Measurements from ENCODE around the gene MAMLD1. TPM values are rescaled to one million over a fixed set of nuclear protein-coding genes. Genes with fewer than 3 reads are reported as not detected.

Gene MAMLD1
- total and polyA plus RNA-seq, 5 donors from 2014 or later: 0.14 to 1.7 (median 0.45) TPM

GRCh38 chrX:150495496-150495895 is 132.4 kb downstream of the MAMLD1 start:
- no peak overlapping the region for H3K27ac Mint-ChIP-seq
- H3K27me3 Mint-ChIP-seq: peaks cover 6% of the 10 kb centered on the region
- DNase-seq (no peak), ATAC-seq (ENCODE audit: low read depth in 2 of 2) (no peak)
- Histone ChIP-seq H3K27me3 (ENCODE audit: control insufficient read depth, insufficient read depth, low read length) (peaks cover 6% of the 10 kb centered on the region), H3K4me3 (ENCODE audit: low read depth, low read length) (no peak overlapping the region), H3K27ac (ENCODE audit: insufficient read depth, low read length, poor library complexity, severe bottlenecking) (no peak overlapping the region), H3K9me3 (ENCODE audit: control insufficient read depth in 2 of 2, low read length in 2 of 2) (no peaks in the 10 kb centered on the region), H3K4me1 (ENCODE audit: control insufficient read depth, insufficient read depth, low read length, poor library complexity, severe bottlenecking) (no peaks in the 10 kb centered on the region), H3K36me3 (ENCODE audit: control insufficient read depth, insufficient read depth, low read length) (no peaks in the 10 kb centered on the region)
- H3K9me3 Mint-ChIP-seq: peaks cover 0 to 4% (median 0%) of the 10 kb centered on the region in 7 donors
- no peak overlapping the region for H3K4me3 Mint-ChIP-seq
- no peaks in the 10 kb centered on the region for H3K4me1 Mint-ChIP-seq
- no peaks in the 10 kb centered on the region for H3K36me3 Mint-ChIP-seq

- H3K4me1 Mint-ChIP-seq: no peaks in the 10 kb centered on the region
- no peak overlapping the region for H3K4me3 Mint-ChIP-seq
- no peak for ATAC-seq (ENCODE audit: low read depth in 2 of 2)
- no peaks in the 10 kb centered on the region for H3K9me3 ChIP-seq (ENCODE audit: control insufficient read depth in 2 of 2, low read length in 2 of 2)
- no peaks in the 10 kb centered on the region for H3K36me3 ChIP-seq (ENCODE audit: control insufficient read depth, insufficient read depth, low read length)
- H3K9me3 Mint-ChIP-seq: peaks cover 0 to 2% (median 0%) of the 10 kb centered on the region in 7 donors
- no peaks in the 10 kb centered on the region for H3K36me3 Mint-ChIP-seq
- H3K27ac ChIP-seq (ENCODE audit: insufficient read depth, low read length, poor library complexity, severe bottlenecking): no peak overlapping the region
- peaks cover 6% of the 10 kb centered on the region for H3K27me3 ChIP-seq (ENCODE audit: control insufficient read depth, insufficient read depth, low read length)
- H3K27me3 Mint-ChIP-seq: peaks cover 10% of the 10 kb centered on the region
- no peak overlapping the region for H3K27ac Mint-ChIP-seq
- no peaks in the 10 kb centered on the region for H3K4me1 ChIP-seq (ENCODE audit: control insufficient read depth, insufficient read depth, low read length, poor library complexity, severe bottlenecking)
- DNase-seq: no peak
- no peak overlapping the region for H3K4me3 ChIP-seq (ENCODE audit: low read depth, low read length)
Measured at GRCh38 chrX:150499240-150499639, 136.1 kb downstream of the MAMLD1 start.

- no peaks in the 10 kb centered on the region for H3K4me1 ChIP-seq (ENCODE audit: control insufficient read depth, insufficient read depth, low read length, poor library complexity, severe bottlenecking)
- peaks cover 0 to 2% (median 0%) of the 10 kb centered on the region in 4 donors for H3K4me1 Mint-ChIP-seq
- ATAC-seq (ENCODE audit: low read depth in 2 of 2): no peak
Measured at GRCh38 chrX:150502091-150502490, 139.0 kb downstream of the MAMLD1 start.

GRCh38 chrX:150502979-150503897 is 140.1 kb downstream of the MAMLD1 start:
- no peaks in the 10 kb centered on the region for H3K36me3 ChIP-seq (ENCODE audit: control insufficient read depth, insufficient read depth, low read length)
- no peak for DNase-seq
- H3K27me3 ChIP-seq (ENCODE audit: control insufficient read depth, insufficient read depth, low read length): peaks cover 6% of the 10 kb centered on the region
- Mint-ChIP-seq H3K4me1 (peaks cover 0 to 4% (median 0%) of the 10 kb centered on the region in 4 donors), H3K27ac (no peak overlapping the region), H3K4me3 (no peak overlapping the region), H3K27me3 (peaks cover 10% of the 10 kb centered on the region), H3K36me3 (no peaks in the 10 kb centered on the region), H3K9me3 (no peaks in the 10 kb centered on the region)
- no peak for ATAC-seq (ENCODE audit: low read depth in 2 of 2)
- H3K27ac ChIP-seq (ENCODE audit: insufficient read depth, low read length, poor library complexity, severe bottlenecking): no peak overlapping the region
- no peak overlapping the region for H3K4me3 ChIP-seq (ENCODE audit: low read depth, low read length)
- H3K4me1 ChIP-seq (ENCODE audit: control insufficient read depth, insufficient read depth, low read length, poor library complexity, severe bottlenecking): no peaks in the 10 kb centered on the region
- H3K9me3 ChIP-seq (ENCODE audit: control insufficient read depth in 2 of 2, low read length in 2 of 2): no peaks in the 10 kb centered on the region

More at GRCh38 chrX:150502091-150502490, 139.0 kb downstream of the MAMLD1 start:
- Mint-ChIP-seq H3K36me3 (no peaks in the 10 kb centered on the region), H3K9me3 (no peaks in the 10 kb centered on the region), H3K27me3 (peaks cover 10% of the 10 kb centered on the region), H3K27ac (no peak overlapping the region), H3K4me3 (no peak overlapping the region)
- DNase-seq: no peak
- Histone ChIP-seq H3K27ac (ENCODE audit: insufficient read depth, low read length, poor library complexity, severe bottlenecking) (no peak overlapping the region), H3K27me3 (ENCODE audit: control insufficient read depth, insufficient read depth, low read length) (peaks cover 6% of the 10 kb centered on the region), H3K36me3 (ENCODE audit: control insufficient read depth, insufficient read depth, low read length) (no peaks in the 10 kb centered on the region), H3K4me3 (ENCODE audit: low read depth, low read length) (no peak overlapping the region), H3K9me3 (ENCODE audit: control insufficient read depth in 2 of 2, low read length in 2 of 2) (no peaks in the 10 kb centered on the region)

GRCh38 chrX:150503898-150504219 is 140.7 kb downstream of the MAMLD1 start:
- DNase-seq (no peak), ATAC-seq (ENCODE audit: low read depth in 2 of 2) (no peak)
- H3K27me3 ChIP-seq (ENCODE audit: control insufficient read depth, insufficient read depth, low read length): peaks cover 2% of the 10 kb centered on the region
- Mint-ChIP-seq H3K4me1 (peaks cover 0 to 4% (median 0%) of the 10 kb centered on the region in 4 donors), H3K36me3 (no peaks in the 10 kb centered on the region), H3K27me3 (peaks cover 8% of the 10 kb centered on the region), H3K27ac (no peak overlapping the region), H3K9me3 (no peaks in the 10 kb centered on the region), H3K4me3 (no peak overlapping the region)
- H3K4me3 ChIP-seq (ENCODE audit: low read depth, low read length): no peak overlapping the region
- no peak overlapping the region for H3K27ac ChIP-seq (ENCODE audit: insufficient read depth, low read length, poor library complexity, severe bottlenecking)
- H3K4me1 ChIP-seq (ENCODE audit: control insufficient read depth, insufficient read depth, low read length, poor library complexity, severe bottlenecking): no peaks in the 10 kb centered on the region
- no peaks in the 10 kb centered on the region for H3K9me3 ChIP-seq (ENCODE audit: control insufficient read depth in 2 of 2, low read length in 2 of 2)
- no peaks in the 10 kb centered on the region for H3K36me3 ChIP-seq (ENCODE audit: control insufficient read depth, insufficient read depth, low read length)

GRCh38 chrX:150504397-150505182 is 141.5 kb downstream of the MAMLD1 start:
- Histone ChIP-seq H3K9me3 (ENCODE audit: control insufficient read depth in 2 of 2, low read length in 2 of 2) (no peaks in the 10 kb centered on the region), H3K4me3 (ENCODE audit: low read depth, low read length) (no peak overlapping the region), H3K36me3 (ENCODE audit: control insufficient read depth, insufficient read depth, low read length) (no peaks in the 10 kb centered on the region), H3K4me1 (ENCODE audit: control insufficient read depth, insufficient read depth, low read length, poor library complexity, severe bottlenecking) (no peaks in the 10 kb centered on the region), H3K27ac (ENCODE audit: insufficient read depth, low read length, poor library complexity, severe bottlenecking) (no peak overlapping the region), H3K27me3 (ENCODE audit: control insufficient read depth, insufficient read depth, low read length) (no peaks in the 10 kb centered on the region)
- H3K27ac Mint-ChIP-seq: no peak overlapping the region
- H3K27me3 Mint-ChIP-seq: peaks cover 4% of the 10 kb centered on the region
- H3K4me1 Mint-ChIP-seq: peaks cover 0 to 4% (median 0%) of the 10 kb centered on the region in 4 donors
- no peak for DNase-seq
- no peaks in the 10 kb centered on the region for H3K9me3 Mint-ChIP-seq
- no peaks in the 10 kb centered on the region for H3K36me3 Mint-ChIP-seq
- ATAC-seq (ENCODE audit: low read depth in 2 of 2): no peak
- no peak overlapping the region for H3K4me3 Mint-ChIP-seq

GRCh38 chrX:150506020-150506419 is 142.9 kb downstream of the MAMLD1 start:
- ATAC-seq (ENCODE audit: low read depth in 2 of 2): no peak
- H3K27ac Mint-ChIP-seq: no peak overlapping the region
- H3K4me3 ChIP-seq (ENCODE audit: low read depth, low read length): no peak overlapping the region
- no peaks in the 10 kb centered on the region for H3K9me3 ChIP-seq (ENCODE audit: control insufficient read depth in 2 of 2, low read length in 2 of 2)
- H3K4me1 Mint-ChIP-seq: peaks cover 0 to 4% (median 0%) of the 10 kb centered on the region in 4 donors
- peaks cover 4% of the 10 kb centered on the region for H3K27me3 Mint-ChIP-seq
- H3K4me1 ChIP-seq (ENCODE audit: control insufficient read depth, insufficient read depth, low read length, poor library complexity, severe bottlenecking): no peaks in the 10 kb centered on the region
- no peaks in the 10 kb centered on the region for H3K36me3 ChIP-seq (ENCODE audit: control insufficient read depth, insufficient read depth, low read length)
- H3K27me3 ChIP-seq (ENCODE audit: control insufficient read depth, insufficient read depth, low read length): no peaks in the 10 kb centered on the region
- H3K9me3 Mint-ChIP-seq: peaks cover 0 to under 1% (median 0%) of the 10 kb centered on the region in 7 donors
- H3K4me3 Mint-ChIP-seq: no peak overlapping the region
- no peak for DNase-seq
- no peak overlapping the region for H3K27ac ChIP-seq (ENCODE audit: insufficient read depth, low read length, poor library complexity, severe bottlenecking)
- H3K36me3 Mint-ChIP-seq: no peaks in the 10 kb centered on the region
